ENCODE results near the gene AIG1. TPM values are rescaled to one million over a fixed set of nuclear protein-coding genes. Genes with fewer than 3 reads are reported as not detected.

The AIG1 gene
- total RNA-seq, 1 experiment from 2014 or later: 51.1 TPM

DNA sequence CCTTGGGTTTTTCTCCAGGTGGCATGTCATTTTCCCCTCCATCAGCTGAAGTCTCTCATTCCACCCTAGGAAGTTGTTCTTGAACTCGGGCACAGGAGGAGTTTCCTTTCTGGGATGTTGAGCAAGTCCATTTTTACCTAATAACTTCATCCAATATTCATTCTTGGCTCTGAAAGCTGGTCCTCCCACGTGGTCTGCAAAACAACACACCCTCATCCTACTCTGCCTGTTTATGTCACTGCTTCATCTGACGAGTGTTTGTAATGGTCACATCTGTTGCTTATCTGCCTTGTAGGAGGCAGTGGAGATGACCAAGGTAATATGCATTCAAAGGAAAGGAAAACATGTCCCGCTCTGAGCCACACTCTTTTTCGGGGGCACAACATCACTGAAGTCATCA lies 41.7 kb upstream of the AIG1 start:
- DNase-seq (ENCODE audit: low read depth, low spot score) (no peak), ATAC-seq (no peak)
- no peaks in the 10 kb centered on the region; a peak in 1 of 4 replicates for H3K9me3 ChIP-seq (ENCODE audit: control insufficient read depth in 1 of 2, insufficient read depth in 1 of 2, low read depth in 1 of 2, low read length in 2 of 2)
- ChIA-PET RAD21 (ENCODE audit: low non-redundant PET in 1 of 2, low total read pairs in 2 of 2, uncharacterized antibody in 2 of 2, unreplicated experiment in 2 of 2) (no interaction called here), CTCF (no interaction called here), POLR2A (no interaction called here)
- H3K79me2 ChIP-seq (ENCODE audit: insufficient read depth, low read length): no peaks in the 10 kb centered on the region
- TF ChIP-seq, protein P1, sequence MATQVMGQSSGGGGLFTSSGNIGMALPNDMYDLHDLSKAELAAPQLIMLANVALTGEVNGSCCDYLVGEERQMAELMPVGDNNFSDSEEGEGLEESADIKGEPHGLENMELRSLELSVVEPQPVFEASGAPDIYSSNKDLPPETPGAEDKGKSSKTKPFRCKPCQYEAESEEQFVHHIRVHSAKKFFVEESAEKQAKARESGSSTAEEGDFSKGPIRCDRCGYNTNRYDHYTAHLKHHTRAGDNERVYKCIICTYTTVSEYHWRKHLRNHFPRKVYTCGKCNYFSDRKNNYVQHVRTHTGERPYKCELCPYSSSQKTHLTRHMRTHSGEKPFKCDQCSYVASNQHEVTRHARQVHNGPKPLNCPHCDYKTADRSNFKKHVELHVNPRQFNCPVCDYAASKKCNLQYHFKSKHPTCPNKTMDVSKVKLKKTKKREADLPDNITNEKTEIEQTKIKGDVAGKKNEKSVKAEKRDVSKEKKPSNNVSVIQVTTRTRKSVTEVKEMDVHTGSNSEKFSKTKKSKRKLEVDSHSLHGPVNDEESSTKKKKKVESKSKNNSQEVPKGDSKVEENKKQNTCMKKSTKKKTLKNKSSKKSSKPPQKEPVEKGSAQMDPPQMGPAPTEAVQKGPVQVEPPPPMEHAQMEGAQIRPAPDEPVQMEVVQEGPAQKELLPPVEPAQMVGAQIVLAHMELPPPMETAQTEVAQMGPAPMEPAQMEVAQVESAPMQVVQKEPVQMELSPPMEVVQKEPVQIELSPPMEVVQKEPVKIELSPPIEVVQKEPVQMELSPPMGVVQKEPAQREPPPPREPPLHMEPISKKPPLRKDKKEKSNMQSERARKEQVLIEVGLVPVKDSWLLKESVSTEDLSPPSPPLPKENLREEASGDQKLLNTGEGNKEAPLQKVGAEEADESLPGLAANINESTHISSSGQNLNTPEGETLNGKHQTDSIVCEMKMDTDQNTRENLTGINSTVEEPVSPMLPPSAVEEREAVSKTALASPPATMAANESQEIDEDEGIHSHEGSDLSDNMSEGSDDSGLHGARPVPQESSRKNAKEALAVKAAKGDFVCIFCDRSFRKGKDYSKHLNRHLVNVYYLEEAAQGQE (IDR thresholded peaks at IDR 0.05; ENCODE audit: low read depth): no peak
- no peak for TF ChIP-seq EGR1 (IDR thresholded peaks at IDR 0.05; ENCODE audit: low read depth)
- no peak for TF ChIP-seq ZFX (IDR thresholded peaks at IDR 0.05)
- TF ChIP-seq SRF (IDR thresholded peaks at IDR 0.05; ENCODE audit: low read depth): no peak
- no peak for TF ChIP-seq ZNF274 (IDR thresholded peaks at IDR 0.05; ENCODE audit: low read depth, low read length)
- no peak for TF ChIP-seq TCF7L2 (IDR thresholded peaks at IDR 0.05; ENCODE audit: borderline replicate concordance, extremely low read depth, insufficient read depth, insufficient read length)
- TF ChIP-seq POLR2A (IDR thresholded peaks at IDR 0.05; ENCODE audit: borderline replicate concordance, extremely low read depth, insufficient read depth, insufficient read length): no peak
- TF ChIP-seq YY1 (IDR thresholded peaks at IDR 0.05; ENCODE audit: extremely low read depth, insufficient replicate concordance, low read depth, low read length): no peak
- TF ChIP-seq, protein P2, sequence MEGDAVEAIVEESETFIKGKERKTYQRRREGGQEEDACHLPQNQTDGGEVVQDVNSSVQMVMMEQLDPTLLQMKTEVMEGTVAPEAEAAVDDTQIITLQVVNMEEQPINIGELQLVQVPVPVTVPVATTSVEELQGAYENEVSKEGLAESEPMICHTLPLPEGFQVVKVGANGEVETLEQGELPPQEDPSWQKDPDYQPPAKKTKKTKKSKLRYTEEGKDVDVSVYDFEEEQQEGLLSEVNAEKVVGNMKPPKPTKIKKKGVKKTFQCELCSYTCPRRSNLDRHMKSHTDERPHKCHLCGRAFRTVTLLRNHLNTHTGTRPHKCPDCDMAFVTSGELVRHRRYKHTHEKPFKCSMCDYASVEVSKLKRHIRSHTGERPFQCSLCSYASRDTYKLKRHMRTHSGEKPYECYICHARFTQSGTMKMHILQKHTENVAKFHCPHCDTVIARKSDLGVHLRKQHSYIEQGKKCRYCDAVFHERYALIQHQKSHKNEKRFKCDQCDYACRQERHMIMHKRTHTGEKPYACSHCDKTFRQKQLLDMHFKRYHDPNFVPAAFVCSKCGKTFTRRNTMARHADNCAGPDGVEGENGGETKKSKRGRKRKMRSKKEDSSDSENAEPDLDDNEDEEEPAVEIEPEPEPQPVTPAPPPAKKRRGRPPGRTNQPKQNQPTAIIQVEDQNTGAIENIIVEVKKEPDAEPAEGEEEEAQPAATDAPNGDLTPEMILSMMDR (IDR thresholded peaks at IDR 0.05 in 2 of 3, conservative IDR thresholded peaks at IDR 0.05 in 1 of 3; ENCODE audit: borderline replicate concordance in 1 of 3, insufficient read depth in 1 of 3, low read depth in 2 of 3, low read length in 2 of 3): no peak
- no peak for TF ChIP-seq FOSL1 (IDR thresholded peaks at IDR 0.05; ENCODE audit: low read depth)
- no peak for TF ChIP-seq SIN3A (IDR thresholded peaks at IDR 0.05; ENCODE audit: low read depth)
- TF ChIP-seq, protein P3, sequence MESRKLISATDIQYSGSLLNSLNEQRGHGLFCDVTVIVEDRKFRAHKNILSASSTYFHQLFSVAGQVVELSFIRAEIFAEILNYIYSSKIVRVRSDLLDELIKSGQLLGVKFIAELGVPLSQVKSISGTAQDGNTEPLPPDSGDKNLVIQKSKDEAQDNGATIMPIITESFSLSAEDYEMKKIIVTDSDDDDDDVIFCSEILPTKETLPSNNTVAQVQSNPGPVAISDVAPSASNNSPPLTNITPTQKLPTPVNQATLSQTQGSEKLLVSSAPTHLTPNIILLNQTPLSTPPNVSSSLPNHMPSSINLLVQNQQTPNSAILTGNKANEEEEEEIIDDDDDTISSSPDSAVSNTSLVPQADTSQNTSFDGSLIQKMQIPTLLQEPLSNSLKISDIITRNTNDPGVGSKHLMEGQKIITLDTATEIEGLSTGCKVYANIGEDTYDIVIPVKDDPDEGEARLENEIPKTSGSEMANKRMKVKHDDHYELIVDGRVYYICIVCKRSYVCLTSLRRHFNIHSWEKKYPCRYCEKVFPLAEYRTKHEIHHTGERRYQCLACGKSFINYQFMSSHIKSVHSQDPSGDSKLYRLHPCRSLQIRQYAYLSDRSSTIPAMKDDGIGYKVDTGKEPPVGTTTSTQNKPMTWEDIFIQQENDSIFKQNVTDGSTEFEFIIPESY (IDR thresholded peaks at IDR 0.05; ENCODE audit: extremely low read depth, insufficient replicate concordance, low read length): no peak
- no peak for TF ChIP-seq EZH2 (IDR thresholded peaks at IDR 0.05)
- no peak for TF ChIP-seq CEBPB (IDR thresholded peaks at IDR 0.05; ENCODE audit: low read depth)
- TF ChIP-seq, protein P4, sequence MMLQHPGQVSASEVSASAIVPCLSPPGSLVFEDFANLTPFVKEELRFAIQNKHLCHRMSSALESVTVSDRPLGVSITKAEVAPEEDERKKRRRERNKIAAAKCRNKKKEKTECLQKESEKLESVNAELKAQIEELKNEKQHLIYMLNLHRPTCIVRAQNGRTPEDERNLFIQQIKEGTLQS (IDR thresholded peaks at IDR 0.05): no peak
- TF ChIP-seq RAD21 (IDR thresholded peaks at IDR 0.05; ENCODE audit: low read depth): no peak
- no peak for TF ChIP-seq EZH2phosphoT487 (IDR thresholded peaks at IDR 0.05; ENCODE audit: borderline replicate concordance)
- no peak for TF ChIP-seq POLR2AphosphoS5 (IDR thresholded peaks at IDR 0.05; ENCODE audit: low read depth, low read length)
- TF ChIP-seq JUND (IDR thresholded peaks at IDR 0.05): no peak
- no peak for TF ChIP-seq SP1 (IDR thresholded peaks at IDR 0.05; ENCODE audit: low read depth)
- H3K9ac ChIP-seq (ENCODE audit: low read length): no peak overlapping the region
- H3K36me3 ChIP-seq (ENCODE audit: control insufficient read depth in 1 of 2, insufficient read depth in 2 of 2, low read length in 2 of 2): no peaks in the 10 kb centered on the region
- H3K9me2 ChIP-seq (ENCODE audit: insufficient read depth): no peaks in the 10 kb centered on the region
- no peak overlapping the region for H3K27ac ChIP-seq (ENCODE audit: low read depth, low read length)
- no peak overlapping the region for H3K4me3 ChIP-seq (replicated peaks in 1 of 2; ENCODE audit: low read depth in 1 of 2, low read length in 2 of 2)
- no peak overlapping the region for H2AFZ ChIP-seq (ENCODE audit: low read depth, low read length, poor library complexity, severe bottlenecking)
- intact Hi-C loops (cut with micrococcal nuclease): no loop called here
- H3K27me3 ChIP-seq (ENCODE audit: insufficient read depth, low read length): no peaks in the 10 kb centered on the region
- no peaks in the 10 kb centered on the region for H3K4me1 ChIP-seq (ENCODE audit: control insufficient read depth in 1 of 2, insufficient read depth in 2 of 2, low read length in 2 of 2)
- no peak overlapping the region for H3K4me2 ChIP-seq (ENCODE audit: low read length)
- H4K20me1 ChIP-seq (ENCODE audit: insufficient read depth): no peaks in the 10 kb centered on the region
- BruUV-seq (replicated peaks): no TSS peak
